Middle frontal gyrus (tissue), 1 donor: ENCODE results near the gene PCDHGB4.
"Not testable (repeated sequence)": the region's sequence is repeated elsewhere in the genome, so short reads cannot be mapped to it uniquely, and the experiment has no call there.

Source experiments
- DNase-seq: peaks from one replicate; pipeline ENCODE4 v3.0.0-alpha.2; 2015; ENCODE audit warnings: low spot score; ENCODE audit errors: extremely low spot score

PCDHGB4 gene

DNA sequence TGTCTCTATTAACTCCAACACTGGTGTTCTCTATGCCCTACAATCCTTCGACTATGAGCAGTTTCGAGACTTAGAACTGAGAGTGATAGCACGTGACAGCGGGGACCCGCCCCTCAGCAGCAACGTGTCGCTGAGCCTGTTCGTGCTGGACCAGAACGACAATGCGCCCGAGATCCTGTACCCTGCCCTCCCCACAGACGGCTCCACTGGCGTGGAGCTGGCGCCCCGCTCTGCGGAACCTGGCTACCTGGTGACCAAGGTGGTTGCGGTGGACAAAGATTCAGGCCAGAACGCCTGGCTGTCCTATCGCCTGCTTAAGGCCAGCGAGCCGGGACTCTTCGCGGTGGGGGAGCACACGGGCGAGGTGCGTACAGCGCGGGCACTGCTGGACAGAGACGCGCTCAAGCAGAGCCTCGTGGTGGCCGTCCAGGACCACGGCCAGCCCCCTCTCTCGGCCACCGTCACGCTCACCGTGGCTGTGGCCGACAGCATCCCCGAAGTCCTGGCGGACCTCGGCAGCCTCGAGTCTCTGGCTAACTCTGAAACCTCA lies 35.3 kb downstream of the PCDHGB4 start:
- no peak for DNase-seq

DNA sequence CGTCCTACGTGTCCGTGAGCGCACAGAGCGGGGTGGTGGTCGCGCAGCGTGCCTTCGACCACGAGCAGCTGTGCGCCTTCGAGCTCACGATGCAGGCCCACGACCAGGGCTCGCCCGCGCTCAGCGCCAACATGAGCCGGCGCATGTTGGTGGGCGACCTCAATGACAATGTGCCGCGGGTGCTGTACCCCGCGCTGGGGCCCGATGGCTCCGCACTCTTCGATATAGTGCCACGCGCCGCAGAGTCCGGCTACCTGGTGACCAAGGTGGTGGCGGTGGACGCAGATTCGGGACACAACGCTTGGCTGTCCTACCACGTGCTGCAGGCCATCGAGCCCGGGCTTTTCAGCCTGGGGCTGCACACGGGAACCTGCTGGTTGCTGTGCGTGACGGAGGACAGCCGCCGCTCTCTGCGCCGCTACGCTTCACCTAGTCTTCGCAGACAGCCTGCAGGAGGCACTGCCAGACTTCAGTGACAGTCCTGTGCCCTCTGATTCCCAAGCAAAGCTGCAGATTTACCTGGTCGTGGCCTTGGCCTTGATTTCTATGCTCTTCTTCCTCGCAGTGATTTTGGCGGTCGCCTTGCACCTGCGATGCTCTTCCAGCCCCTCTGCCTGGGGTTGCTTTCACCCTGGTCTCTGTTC lies 40.4 kb downstream of the PCDHGB4 start:
- DNase-seq: no peak

DNA sequence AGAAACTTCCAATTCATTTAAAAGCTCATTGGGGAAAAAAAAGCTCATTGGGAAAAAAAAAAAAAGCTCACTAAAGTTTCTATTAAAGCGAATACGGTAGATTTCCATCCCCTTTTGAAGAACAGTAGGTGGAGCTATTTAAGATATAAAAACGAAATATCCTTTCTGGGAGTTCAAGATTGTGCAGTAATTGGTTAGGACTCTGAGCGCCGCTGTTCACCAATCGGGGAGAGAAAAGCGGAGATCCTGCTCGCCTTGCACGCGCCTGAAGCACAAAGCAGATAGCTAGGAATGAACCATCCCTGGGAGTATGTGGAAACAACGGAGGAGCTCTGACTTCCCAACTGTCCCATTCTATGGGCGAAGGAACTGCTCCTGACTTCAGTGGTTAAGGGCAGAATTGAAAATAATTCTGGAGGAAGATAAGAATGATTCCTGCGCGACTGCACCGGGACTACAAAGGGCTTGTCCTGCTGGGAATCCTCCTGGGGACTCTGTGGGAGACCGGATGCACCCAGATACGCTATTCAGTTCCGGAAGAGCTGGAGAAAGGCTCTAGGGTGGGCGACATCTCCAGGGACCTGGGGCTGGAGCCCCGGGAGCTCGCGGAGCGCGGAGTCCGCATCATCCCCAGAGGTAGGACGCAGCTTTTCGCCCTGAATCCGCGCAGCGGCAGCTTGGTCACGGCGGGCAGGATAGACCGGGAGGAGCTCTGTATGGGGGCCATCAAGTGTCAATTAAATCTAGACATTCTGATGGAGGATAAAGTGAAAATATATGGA lies 43.0 kb downstream of the PCDHGB4 start, which contains the start of gene PCDHGA12:
TSS of gene PCDHGA12 (plus strand) at position 176 of the 782 bp plus-strand sequence. CDS start at position 429, 253 bp downstream.
- DNase-seq: no peak

DNA sequence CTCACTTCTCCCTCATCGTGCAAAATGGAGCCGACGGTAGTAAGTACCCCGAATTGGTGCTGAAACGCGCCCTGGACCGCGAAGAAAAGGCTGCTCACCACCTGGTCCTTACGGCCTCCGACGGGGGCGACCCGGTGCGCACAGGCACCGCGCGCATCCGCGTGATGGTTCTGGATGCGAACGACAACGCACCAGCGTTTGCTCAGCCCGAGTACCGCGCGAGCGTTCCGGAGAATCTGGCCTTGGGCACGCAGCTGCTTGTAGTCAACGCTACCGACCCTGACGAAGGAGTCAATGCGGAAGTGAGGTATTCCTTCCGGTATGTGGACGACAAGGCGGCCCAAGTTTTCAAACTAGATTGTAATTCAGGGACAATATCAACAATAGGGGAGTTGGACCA lies 43.8 kb downstream of the PCDHGB4 start:
- no peak for DNase-seq

DNA sequence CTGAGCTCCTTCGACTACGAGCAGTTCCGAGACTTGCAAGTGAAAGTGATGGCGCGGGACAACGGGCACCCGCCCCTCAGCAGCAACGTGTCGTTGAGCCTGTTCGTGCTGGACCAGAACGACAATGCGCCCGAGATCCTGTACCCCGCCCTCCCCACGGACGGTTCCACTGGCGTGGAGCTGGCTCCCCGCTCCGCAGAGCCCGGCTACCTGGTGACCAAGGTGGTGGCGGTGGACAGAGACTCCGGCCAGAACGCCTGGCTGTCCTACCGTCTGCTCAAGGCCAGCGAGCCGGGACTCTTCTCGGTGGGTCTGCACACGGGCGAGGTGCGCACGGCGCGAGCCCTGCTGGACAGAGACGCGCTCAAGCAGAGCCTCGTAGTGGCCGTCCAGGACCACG lies 44.8 kb downstream of the PCDHGB4 start:
- not testable (repeated sequence) for DNase-seq

DNA sequence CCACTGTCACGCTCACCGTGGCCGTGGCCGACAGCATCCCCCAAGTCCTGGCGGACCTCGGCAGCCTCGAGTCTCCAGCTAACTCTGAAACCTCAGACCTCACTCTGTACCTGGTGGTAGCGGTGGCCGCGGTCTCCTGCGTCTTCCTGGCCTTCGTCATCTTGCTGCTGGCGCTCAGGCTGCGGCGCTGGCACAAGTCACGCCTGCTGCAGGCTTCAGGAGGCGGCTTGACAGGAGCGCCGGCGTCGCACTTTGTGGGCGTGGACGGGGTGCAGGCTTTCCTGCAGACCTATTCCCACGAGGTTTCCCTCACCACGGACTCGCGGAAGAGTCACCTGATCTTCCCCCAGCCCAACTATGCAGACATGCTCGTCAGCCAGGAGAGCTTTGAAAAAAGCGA lies 45.2 kb downstream of the PCDHGB4 start:
- not testable (repeated sequence) for DNase-seq

DNA sequence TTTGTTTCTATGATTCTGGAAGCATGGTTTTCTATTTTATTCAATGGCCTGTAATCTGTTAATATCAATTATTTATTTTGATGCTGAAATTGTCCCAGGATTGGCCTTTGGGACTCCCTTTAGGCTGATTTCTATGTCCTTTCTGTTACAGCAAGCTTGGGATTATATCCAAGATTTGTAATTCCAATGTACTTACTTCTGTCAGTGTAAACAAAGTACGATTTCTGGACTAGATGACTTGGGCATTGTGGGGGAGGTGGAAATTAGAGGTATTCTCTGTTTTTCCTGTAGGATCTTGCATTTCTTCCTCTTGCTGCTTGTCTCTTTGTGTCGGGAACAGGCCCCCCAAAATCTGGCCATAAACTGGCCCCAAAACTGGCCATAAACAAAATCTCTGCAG lies 46.5 kb downstream of the PCDHGB4 start:
- no peak for DNase-seq

DNA sequence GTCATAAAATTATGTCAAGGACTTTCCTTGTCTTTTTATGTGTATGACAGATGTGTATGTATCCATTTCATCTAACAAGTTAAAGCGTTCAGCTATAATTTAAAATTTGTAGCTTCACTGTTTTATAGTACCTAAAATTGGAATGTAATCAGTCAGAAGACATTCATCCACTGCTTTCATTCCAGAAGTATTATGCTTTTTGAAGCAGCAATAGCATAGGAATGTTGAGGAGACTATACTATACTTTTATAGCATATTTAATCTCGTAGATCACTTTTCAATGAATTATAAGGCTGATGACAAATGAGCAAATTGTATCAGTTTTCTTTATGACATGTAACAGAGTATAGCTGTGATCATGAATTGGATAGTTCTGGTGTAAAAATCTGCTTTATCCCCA lies 49.7 kb downstream of the PCDHGB4 start:
- DNase-seq: no peak

DNA sequence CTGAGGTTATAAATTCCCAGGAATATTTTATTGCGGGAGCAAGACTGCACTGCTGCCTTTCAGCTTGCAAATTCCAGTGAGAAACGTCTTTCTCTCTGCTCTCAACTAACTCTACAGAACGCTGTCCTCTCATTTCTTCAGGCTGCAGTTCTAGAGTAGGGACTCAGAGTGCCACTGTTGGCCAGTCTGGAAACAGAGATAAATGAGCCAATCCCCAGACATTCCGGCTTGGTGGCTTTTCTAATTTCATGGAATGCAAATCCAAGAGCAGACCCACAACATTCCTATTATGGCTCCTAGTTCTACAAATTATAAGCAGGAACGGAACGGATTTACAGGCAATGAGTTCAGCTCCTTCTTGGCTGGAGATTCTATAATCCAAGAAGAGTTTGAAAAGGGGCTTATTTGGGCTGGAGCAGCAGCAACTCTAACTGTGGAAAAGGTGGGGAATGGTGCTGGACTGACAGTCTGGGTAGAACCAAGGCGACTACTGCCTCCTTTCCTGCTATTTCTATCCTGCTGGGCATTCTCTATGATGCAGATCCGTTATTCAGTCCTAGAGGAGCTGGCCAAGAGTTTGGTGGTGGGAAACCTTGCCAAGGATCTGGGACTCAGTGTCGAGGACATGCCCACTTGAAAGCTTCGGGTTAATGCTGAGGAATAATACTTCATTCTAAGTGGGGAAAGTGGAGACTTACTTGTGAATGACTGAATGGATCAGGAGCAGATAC lies 52.1 kb downstream of the PCDHGB4 start:
- DNase-seq: no peak
